HG03460 (cell line): ENCODE data around the gene SOX11.
"Not testable (repeated sequence)": the region's sequence is repeated elsewhere in the genome, so short reads cannot be mapped to it uniquely, and the experiment has no call there.

Experiments used
- ATAC-seq: cut with Tn5 transposase; IDR thresholded peaks from one replicate; pipeline ENCODE4 v1.9.1; 2021; ENCODE audit not compliant: unreplicated experiment

Gene SOX11

DNA sequence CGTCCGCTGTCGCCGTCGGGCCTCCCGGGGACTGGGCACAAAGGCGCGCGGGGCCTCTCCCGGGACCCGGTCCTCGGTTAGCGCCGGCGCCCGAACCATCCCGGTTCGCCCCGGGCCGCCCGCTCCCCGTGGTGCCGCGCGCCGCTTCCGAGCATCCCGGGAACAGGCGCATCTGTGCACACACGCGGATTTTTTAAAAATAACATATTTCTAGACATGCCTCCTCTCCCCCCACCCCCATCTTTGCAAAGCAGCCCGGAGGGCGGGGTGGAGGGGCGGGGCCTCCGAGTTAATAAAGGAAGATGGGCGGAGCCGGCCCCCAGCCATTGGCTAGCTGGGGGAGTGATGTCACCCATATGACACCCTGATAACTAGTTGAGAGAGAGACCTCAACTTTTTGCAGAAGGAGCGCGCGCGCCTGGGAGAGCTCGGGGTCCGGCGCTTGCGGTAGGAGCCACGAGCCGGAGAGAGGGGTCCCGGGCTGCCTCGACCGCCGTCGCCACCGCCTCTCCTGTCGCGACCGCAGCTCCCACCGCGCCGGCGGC, at the start of gene SOX11:
TSS of gene SOX11 (plus strand) at position 400 of the 545 bp plus-strand sequence. CDS start 338 bp downstream, outside the sequence.
- ATAC-seq, result no peak

DNA sequence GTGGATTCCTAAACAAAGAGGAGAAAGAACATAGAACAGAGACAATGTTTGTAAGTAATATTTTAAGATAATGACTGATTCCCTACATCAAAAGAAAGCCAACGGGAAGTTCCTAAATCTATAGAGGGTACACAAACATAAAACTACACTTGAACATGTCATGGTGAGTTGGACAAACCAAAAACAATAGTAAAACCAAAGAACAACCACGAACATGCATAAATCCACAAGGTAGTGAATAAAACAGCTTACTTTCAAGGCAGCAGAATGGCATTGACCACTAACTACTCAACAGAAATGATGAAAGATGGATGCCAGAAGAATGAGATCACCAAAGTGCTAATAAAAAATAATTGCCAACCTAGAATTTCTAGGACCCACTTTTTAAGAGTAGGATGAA, 39.5 kb upstream of the SOX11 start:
- ATAC-seq, result not testable (repeated sequence)

DNA sequence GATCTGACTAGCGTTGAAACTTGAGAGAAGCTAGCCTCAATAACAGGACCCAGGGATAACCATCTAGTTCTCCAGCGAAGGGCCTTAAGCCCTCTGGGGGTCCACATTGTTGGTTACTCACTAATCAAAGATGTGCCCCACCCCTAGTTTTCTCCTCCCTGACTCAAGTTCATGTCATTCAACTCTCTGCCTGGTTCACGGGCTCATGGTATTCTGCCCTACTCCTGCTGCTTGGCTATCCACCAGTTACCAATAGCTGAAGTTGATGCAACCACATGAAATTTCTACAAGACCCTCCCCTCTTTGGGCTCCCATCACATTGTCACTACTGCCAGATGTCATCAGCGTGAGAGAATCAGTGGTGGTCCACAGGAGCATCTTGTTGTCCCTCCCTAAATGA, 38.4 kb upstream of the SOX11 start:
- ATAC-seq, result not testable (repeated sequence)

DNA sequence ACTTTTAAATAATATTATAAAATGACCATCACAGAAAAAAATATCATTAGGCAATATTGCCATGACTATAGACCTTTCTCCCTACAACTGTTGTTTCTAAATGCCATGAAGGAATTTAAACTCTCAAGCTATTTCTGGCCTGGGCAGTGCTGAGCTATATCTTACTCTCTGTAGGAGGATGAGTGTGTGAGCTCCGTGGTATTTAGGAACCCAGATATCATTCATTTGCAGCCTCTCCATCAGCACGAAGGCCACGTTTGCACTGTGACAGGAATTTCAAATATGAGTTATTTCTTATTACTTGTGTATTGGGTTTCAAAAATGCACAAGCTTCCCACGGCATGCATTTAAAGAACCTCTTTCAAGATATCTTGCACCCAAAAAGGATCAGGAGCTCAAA, 35.0 kb upstream of the SOX11 start:
- no peak for ATAC-seq

DNA sequence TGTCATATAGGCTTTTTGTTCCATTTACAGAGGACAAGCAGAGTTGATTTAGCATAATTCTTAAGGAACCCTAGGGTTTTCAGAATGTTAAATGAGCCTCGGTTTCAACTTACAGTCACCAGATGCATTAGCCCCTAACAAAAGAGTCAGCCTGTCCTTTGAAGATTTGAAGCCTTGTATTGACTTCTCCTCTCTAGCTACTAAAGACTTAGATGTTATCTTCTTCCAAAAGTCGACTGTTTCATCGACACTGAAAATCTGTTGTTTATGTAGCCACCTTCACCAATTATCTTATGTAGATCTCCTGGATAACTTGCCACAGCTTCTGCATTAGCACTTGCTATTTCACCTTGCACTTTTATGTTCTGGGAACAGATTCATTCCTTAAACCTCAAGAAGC, 31.6 kb upstream of the SOX11 start:
- no peak for ATAC-seq

DNA sequence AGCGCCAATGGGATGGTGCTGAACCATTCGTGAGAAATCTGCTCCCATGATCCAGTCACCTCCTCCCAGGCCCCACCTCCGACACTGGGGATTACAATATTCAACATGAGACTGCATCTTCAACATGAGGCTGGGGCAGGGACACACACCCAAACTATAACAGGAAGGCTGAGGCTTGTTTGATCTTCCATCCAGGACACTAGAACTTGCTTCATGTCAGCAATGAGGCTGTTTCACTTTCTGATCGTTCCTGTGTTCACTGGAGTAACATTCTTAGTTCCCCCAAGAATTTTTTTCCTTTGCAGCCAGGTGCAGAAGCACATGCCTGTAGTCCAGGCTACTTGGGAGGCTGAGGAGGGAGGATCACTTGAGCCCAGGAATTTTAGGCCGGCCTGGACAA, 30.8 kb upstream of the SOX11 start:
- ATAC-seq, result no peak

DNA sequence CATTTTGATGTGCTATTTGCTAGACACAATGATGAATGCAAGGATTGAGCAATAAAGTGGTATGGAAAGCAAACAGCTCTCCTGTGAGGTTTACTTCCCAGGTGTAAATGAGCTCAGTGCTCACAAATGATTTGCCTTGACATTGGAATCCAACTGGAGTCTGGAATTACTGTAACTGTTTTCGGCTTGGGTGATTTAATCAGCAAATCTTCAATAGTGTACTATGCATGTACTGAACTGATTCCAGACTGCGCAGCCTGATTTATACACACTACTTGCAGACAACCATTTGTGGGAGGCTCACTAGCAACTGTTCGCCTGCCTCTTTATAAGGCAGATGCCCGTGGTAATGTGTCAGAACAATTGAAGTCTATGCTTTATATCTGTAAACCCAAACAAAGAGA, 27.9 kb upstream of the SOX11 start:
- no peak for ATAC-seq

DNA sequence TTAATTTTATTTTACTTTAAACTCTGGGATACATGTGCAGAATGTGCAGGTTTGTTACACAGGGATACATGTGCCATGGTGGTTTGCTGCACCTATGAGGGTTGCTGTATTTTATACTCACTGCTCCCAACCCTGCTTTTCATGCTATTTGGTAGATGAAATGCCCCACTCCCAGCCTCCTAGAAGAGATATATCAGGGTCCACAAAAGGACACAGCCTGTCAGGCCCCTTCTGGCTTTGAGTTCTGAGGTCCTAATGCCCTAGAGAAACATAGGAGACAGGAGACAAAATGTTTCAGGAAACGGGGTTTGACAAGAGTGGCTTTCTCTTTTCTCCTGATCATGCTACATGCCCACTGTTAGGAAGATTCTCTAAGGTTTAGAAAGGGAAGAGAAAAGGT, 27.1 kb upstream of the SOX11 start:
- ATAC-seq, result no peak

DNA sequence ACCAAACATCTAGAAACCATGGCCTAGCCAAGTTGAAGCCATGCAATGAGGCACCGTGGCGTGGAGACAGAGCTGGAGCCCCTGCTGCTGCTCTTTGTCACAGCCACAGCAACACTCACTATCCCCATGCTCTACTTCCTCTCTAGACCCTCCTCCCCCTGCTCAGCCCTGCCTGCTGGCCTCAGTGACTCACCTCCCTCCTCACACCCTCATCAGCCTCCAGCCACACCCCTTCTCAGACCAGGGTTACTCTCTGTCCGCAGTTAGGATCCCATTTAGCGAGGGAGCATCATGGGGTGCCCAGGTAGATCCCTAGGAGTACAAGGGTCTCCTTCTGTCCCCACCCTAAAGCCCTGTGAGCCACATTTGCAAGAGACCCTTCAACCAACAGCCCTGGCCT, 25.4 kb upstream of the SOX11 start:
- no peak for ATAC-seq

DNA sequence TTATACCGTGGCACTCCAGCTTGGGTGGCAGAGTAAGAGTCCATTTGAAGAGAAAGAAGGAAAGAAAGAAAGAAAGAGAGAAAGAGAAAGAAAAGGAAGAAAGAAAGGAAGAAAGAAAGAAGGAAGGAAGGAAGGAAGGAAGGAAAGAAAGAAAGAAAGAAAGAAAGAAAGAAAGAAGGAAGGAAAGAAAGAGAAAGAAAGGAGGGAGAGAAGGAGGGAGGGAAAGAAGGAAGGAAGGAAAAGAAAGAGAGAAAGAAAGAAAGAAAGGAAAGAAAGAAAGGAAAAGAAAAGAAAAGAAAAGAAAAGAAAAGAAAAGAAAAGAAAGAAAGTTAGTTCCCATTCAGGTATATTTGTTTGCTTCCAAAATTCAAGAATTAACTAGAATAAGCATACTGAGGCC, 24.5 kb upstream of the SOX11 start:
- not testable (repeated sequence) for ATAC-seq

DNA sequence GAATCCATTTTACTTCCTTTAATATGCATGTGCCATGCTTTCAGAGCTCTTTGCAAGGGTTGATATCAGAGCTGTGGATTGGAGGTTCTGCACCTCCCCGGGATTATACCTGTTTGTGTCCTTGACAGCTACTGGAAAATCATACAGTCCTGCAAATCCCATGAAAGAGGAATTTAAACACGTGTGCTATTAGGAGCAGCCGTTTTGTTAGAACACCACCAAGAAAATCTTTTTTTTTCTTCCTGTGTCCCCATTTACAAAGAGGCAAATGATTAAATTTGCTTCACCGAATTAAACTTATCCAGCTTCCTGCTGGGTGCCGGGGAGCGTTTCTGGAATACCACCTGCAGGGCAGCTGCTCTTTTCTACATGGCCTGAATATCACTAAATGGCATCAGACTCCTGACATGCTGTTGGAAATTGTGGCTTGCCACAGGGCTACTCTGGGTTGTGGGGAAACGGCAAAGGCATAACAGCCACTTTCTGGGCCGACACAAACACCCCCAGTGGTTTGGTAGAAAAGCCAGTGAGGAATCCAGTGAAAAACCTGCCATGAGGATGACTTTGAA, 23.4 kb upstream of the SOX11 start:
- no peak for ATAC-seq

DNA sequence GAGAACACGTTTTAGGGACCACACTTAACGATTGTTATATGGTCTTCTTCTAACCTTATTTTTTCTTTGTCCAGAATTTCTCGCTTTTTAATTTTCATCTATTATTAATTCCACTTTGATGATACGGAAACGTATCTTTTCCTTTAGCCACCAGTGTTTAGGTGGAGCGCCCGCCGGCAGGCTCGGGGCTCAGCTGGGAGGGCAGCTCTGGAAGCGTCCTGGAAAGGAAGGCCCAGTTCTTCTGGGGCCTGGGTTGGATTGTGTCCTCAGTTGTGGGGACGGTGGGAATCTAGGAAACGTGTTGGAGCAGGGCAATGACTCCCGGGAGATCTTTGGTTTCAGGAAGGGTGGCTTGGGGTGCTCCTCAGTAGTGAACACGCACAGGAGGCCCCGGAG, 19.4 kb upstream of the SOX11 start:
- ATAC-seq, result no peak

DNA sequence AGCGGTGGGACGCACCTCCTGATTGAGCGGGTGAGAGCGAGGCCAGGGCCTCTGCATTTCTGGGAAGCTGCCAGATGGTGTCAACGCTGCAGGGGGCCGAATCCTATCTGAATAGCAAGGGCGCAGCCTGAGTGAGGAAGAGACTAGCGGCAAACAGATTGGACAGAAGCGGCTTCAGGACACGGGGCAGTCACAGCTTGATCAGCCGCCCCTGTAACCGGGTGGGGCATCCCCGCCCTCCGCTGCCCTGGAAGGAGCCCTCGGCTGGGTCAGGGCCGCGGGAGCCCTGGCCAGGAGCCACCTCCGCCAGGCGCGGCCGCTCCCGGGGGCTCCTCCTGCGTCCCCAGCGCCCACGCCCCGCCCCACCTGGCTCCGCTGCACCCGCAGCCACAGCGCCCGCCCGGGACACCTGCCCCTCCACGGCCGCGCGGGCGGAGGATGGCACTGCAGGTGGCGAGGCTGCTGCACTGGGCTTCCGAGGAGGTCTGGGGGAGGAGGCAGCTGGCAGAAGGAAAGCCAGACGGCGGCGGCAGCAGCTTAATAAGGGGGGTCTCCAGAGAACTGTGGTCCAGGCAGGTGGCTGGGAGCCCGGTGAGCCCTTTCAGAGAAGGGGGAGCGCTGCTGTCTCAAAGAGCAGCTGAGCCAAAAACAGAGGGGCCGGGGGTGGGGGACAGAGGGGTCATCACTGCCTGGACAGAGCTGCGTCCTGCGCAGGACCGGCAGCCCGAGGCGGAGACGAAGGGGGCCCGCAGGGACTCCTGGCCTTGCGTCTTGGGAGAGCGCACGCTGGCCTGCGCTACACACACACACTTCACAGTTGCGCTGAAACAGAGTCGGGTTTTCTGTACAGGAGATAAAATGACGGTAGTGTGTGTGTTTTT, 18.8 kb upstream of the SOX11 start:
- no peak for ATAC-seq

DNA sequence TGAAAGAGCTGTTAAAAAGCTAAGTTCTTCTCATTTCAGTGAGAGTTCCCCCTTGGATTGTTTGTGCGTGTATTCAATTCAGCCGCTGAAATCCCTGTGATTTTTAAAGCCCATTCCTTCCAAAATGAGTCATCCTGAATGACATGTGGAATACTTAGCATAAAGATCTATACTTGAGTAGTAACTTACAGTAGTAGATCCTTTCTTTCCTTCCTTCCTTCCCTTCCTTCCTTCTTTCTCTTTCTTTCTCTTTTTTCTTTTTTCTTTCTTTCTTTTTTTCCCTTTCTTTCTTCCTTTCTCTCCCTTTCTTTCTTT, 18.2 kb upstream of the SOX11 start:
- no peak for ATAC-seq

DNA sequence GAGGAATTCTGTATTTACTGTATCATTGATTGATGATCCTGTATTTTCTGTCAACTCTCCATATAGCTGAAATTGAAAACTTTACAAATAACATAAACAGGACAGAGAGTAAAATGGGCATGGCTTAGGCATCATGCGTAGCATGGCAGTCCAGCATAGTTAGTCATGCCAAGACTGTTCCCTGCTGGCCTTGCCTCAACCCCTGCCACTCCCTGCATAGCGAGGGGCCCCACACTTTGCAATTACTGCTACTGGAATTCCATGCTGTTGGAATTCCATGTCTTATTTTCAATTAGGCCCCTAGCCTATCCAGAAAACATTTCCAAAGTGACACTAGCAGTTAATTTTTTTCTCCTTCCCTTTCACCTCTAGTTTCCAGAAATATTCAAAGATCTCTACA, 15.1 kb upstream of the SOX11 start:
- no peak for ATAC-seq

DNA sequence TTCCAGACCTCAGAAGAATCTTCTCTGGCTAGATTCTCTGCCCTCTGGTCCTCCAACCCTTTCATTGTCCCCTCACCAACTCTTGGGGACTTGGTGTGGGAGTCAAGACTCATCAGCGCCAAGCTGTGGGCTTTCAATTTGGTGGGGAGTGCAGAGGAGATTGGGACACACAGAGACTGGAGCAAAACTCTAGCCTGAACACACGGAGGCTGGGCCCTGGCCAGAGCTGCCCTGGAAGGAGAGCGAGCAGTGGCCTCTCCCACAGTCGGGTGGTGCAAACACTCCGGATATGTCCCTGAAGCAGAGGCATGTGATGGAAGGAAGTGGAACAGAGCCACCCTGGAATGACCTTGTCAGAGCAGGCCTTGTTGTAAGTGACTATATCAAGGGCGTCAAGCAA, 8.7 kb upstream of the SOX11 start:
- no peak for ATAC-seq

DNA sequence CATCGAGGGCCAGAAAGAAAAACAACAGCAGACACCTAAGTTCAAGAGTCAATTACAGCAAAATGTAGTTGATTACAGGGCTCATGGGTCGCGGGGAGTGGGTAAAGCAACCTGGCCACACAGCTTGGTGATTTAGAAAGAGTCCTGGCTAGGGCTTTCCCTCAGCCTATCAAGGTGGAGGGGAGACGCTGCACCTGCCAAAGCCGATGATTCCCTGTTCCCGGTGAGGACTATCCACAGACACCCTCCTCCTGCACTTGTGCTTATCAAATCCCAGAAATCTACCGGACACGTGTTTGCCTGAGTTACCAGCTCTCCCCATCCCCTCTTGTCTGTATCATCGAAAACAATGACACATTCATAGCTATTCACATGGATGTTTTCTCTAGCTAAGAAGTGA, 7.0 kb upstream of the SOX11 start:
- ATAC-seq, result no peak

DNA sequence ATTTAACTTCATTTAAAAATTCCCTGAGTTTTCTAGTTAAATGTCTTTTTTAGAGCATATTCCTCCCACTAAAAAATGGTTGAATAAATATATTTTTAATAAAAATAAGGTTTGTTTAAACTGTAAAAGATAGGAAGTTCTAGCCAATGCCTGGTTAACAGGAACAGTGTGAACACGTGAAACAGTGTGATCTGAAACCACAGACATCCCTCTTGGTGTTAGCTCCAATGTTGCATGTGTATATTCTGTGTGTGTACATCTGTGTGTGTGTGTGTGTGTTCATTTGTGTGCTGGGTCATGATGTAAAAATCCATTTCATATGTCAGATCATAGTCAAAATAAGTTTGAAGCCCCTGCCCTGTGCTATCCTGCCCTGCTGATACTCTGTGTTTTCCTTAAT, 6.1 kb upstream of the SOX11 start:
- no peak for ATAC-seq

DNA sequence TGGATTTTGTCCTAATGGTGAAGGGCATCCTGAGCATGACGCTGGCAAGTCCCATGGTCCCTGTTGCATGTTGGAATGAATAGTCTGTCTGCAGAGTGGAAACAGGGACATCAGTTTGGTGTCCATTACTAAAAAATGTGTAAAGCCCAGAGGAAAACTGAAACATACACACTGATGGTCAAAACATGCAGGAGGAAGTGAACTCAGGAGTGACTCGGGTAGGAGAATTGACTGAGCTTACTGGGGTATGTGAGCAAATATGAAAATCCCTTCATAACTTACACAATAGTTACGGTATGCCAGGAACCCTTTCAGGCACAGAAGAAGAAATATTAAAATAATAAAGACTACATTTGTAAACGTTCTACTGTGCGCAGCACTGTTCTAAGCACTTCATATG, 5.6 kb upstream of the SOX11 start:
- ATAC-seq, result no peak

DNA sequence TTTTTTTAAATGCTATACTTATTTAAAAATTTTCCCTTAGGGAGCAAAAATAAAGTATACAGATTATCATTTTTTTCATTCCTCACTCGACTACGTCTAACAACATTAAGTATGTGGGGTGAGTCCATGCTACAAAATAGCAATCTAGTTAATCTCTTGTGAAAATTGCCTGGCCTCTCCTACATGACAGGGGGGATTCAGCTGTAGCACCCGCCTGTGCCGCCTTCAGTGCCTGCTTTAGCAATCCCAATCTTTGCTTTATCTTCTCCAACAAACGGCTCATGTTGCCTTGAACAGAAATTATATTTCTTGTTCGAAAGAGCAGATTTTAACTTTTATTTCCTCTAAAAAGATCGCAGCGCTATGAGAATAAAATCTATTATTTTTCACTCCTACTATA, 2.4 kb upstream of the SOX11 start:
- ATAC-seq, result no peak

DNA sequence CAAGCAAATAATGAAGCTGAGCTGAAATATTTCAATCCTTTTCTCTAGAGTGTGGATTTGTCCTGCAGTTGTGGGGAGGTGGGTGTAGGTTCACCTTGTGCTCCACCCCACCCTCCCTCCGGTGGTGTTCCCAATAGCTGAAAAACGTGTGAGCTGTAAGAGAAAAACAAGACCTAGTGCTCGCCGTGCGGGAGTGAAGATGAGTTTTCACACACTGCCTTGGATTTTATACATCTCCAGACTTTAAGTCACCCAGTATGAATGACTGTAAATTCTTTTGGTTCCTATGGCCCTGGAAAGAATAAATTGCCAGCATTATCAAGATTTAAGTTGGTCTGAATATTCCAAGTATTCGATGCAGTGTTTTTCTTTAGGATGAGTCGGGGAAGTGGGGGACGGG, 1.9 kb upstream of the SOX11 start:
- ATAC-seq, result no peak

DNA sequence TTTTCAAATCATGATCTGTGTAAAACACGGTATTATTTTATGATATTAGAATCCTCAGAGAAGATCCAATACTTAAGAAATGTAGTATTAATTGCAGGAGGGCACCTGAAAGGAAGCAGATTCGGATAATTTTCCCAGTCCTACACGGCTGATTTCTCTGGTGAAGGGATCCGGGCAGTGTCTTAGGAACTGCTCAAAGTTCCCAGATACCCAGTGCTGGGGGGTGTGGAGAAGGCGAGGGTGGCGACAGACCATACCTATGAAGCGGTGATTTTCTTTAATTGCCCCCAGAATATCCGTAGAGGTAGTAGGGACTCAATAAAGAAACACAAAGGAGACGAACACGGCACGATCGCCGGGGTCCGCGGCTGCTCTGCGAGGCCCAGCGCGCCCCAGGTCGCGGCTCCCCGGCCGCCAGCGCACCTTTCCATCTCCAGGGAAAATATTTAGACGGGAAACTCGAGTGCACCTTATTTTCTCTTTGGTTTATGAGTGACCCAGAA, 1.4 kb upstream of the SOX11 start:
- ATAC-seq, result no peak
